ENCODE results near the gene STAP1.

DNA sequence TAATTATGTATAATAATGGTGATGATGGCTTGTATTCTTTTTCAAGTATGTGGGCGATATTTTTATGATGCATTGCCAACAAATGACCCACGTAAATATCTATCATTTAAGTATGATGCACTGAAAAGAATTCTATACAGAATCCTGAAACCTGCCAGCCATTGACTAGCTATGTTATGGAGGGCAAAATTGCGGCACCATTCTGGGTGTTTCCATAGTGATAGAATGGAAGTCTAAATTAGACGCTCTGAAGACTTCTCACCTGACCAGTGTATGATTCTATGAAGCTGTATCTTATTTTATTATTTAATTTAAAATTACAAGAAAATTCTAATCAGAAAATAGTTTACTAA, 12.5 kb upstream of the STAP1 start:
- TF ChIP-seq TAF1 (IDR thresholded peaks at IDR 0.05; ENCODE audit: borderline replicate concordance, insufficient read depth, low read length): no peak
- no peak for TF ChIP-seq POLR2AphosphoS5 (IDR thresholded peaks at IDR 0.05; ENCODE audit: low read depth, low read length)

All from PFSK-1 (cell line).